Activated T-helper 1 cell treated with anti-CD3 and anti-CD28 coated beads, Interleukin-2, amount 50 U/mL, for 16 hours (primary cell): Measurements from ENCODE around the gene METRNL.

ENCODE experiments used
- DNase-seq, 2 donors: peaks; one replicate each; pipeline ENCODE4 v3.0.0-alpha.2; 2020; ENCODE audit warnings: low read depth in 1 of 2, low spot score in 1 of 2

The METRNL gene

DNA sequence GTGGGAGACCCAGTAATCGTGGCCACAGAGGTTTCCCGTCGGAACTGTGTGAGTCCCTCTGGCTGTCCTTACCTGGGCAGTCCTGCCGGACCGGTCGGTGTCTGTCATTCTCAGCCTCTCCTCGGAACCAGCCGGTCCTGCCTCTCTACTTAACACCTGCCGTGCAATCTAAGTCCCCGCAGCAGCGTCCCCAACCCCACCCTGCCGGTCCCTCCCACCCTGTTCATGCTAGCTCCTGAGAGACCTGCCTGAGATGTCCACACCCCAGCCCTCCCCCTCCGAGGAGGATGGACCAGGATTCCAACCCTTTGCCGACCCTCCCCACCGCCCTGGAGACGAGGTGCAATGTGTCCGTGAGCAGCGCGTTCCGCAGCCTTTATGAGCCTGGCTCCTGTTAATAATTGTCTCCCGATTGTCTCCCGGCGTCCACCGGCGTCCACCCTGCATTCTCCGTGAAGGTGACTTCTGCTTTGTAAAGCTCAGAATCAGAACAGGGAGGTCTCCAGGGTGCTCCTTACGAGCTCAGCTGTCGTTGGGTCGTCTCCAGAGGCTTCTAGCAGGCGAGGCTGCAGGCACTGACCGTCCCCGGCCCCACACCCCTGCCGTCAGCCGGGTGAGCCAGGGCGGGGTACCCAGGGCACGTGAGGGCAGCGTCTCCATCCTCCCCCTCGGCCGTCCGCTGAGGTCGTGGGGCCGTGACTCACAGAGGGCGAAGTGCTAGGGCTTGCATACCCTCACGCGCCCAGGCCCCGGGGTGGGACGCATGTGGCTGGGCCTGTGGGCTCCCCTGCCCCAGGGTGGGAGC, 10.1 kb downstream of the METRNL start:
- DNase-seq: no peak

DNA sequence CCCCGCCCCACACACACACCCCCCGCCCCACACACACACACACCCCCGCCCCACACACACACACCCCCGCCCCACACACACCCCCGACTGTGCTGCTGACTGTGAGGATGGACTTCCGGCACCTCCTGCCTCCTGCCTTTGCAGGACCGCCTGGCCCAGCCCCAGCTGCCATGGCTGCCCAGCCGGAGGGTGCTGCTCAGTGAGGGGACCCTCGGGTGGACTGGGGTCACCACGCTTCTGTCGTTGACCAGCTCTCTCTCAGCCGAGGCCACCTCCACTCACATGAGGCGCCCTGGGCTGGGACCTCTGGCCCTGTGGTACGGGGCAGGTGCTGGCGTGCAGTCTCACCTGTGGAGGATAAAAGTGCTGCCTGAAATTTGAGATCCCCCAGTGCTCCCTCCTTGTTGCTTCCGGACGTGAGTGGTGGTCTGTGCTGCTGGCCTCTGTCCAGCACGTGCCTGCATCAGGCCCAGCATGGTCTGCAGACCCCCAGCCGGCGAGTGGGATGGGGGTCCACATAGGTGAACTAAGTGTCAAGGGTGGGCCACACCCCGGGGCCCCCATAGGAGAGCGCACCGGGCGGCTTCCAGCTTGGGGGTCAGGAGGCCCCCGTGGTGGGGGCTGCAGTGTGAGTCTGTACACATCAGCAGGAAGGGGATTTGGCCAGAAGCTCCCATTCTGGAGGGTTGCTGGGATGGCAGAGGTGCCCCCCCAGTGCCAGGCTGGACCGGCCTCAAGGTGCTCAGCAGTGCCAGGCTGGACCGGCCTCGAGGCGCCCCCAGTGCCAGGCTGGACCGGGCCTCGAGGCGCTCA, 11.2 kb downstream of the METRNL start:
- DNase-seq: no peak

- DNase-seq: no peak
Measured at GRCh38 chr17:83091257-83092141, 12.1 kb downstream of the METRNL start.

DNA sequence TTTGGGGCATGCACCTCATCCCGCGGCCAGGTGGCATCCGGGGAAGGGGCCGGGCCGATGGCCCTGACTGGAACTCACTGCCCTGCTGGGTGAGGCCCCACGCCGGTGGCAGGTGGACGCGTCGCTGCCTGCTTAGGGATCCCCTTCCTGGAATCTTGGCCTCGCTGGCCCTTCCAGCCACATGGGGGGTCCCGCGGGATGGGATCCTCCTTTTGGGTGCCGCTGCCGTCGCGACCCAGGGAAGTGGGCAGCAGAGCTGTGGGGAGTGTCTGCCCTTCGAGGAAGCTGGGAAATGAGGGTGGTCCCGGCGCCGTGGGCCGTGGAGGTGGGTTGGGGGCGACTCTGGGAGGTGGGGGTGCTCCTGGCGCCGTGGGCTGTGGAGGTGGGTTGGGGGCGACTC, 12.8 kb downstream of the METRNL start:
- no peak for DNase-seq

DNA sequence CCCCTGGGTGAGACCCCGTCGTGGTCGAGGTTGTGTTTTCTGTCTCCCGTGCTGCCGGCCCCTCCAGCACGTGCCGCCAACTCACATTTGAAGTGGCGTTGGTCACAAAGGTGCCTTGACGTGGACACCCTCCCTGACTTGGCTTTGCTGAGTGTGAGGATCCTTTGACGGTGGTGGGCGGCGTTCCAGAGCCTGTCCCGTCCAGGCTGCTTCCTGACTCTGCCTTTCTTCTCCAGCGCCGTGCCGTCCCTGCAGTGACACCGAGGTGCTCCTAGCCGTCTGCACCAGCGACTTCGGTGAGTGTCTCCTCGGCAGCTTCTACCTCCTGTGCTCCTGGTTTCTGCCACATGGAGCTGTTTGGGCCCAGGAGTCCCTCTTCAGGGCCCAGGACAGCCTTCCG, 13.5 kb downstream of the METRNL start:
- no peak for DNase-seq

DNA sequence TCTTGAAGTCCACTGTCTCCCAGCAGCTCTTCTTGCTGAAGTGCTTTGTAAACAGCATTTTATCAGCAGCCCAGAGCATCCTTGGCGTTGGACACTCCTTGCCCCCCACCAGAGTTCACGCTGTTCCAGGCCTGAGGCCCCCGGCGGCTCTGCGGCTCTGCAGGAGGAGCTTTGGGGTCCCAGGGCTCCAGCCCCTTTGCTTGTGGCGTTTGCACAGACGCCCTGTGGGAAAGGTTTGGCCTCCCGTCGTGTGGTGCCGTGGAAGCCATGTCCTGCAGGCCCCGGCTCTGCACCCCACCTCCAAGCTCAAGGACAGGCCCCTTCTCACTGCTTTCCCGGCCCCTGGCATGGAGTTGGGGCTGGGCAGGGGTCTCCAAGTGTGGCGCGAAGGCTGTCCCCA, 14.1 kb downstream of the METRNL start:
- DNase-seq: no peak

- no peak for DNase-seq
Measured at GRCh38 chr17:83094291-83094690, 14.9 kb downstream of the METRNL start.

DNA sequence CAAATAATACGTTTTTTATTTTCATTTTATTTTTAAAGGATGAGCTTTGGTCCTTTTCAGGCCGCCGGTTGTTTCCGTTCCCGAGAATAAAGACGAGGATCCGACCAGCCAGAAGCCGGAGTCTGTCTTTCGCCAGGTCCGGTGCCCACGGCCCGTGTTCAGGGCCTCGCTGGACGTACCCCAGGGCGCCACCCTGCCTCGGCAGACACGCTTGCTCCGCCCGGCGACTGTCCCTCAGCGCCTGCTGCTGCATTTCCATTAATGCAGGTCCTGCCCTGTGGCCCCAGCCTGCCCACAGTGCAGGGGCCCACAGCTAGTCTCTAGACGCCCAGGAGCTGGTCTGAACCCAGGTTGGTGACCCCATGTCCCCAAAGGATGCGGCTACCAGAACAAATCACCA, 15.6 kb downstream of the METRNL start:
- DNase-seq: no peak

- DNase-seq: no peak
Measured at GRCh38 chr17:83096401-83097224, 17.2 kb downstream of the METRNL start.

DNA sequence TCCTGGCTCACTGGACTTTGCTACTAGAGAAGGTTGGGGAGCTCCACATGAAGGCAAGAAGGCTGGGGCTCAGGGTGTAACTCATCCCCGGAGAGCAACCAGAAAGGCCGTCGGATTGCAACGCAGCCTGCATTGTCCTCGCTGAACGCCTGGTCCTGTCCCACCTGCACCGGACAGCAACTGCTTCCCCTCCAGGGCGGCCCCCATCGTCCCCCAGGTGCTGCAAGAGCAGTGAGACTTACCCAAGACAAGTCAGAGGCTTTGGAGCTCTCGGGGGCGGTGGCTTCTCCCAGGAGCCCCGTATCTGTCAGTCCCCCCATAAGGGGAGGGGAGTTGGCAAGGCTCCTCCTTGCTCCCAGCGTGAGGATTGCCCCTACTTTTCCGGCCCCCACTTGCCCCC, 18.4 kb downstream of the METRNL start:
- no peak for DNase-seq

DNA sequence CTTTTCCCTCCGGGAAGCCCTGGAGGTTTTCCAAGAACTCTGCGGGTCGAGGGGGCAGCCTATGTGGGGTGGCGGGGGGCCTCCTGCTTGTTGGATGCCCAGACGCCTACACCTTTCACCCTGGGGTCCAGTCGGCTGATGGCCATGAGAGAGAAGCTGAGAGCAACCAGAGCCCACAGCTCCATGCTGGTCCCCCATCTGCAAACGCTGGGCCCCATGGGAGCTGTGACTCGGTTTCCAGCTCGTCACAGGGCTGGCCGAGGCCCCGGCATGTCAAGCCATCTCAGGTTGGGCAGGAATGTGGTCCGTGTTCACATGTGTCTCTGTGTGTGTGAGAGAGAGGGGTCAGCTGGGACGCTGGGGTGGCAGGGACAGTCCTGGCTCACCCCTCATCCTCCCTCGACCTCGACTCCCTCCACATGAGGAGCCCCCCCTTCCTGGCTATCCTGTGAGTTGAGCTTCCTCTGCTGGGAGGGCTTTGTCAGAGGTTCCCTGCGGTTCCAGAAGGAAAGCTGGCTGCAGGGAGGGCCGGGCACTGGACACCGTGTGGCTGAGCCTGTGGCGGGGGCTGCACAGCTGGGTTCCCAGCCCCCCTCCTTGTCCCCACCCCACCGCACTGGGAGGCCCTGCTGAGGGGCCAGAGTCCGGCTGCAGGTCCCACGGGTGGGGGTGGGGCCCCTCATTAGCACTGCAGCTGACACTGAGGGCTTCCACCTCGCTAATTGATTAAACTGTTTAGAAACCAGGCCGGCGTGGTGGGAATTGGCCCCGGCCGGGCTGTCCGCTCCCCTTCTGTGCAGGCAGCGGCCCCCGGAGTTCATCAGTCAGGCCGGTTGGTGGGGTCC, 19.1 kb downstream of the METRNL start:
- DNase-seq: no peak

DNA sequence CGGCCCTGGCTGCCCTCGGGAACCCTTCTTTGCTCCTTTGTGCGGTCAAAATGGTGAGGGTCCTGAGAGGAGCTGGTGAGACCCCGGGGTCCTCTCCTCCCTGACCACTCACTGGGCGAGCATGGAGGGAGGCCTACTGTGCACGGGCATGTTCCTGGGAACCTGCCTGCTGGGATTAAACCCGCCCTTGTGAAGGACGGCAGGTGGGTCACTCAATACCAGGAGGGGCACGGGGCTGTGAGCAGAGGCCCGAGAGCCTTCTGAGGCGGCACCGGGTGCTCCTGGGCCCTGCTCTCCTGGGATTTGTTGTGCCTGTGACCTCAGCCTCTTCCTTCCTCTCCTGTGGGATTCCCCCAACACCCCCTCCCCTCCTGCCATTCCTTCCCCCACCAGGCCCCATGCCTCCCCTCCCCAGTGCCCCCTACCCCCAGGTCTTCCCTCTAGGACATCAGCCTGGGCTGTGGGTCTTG, 19.7 kb downstream of the METRNL start:
- no peak for DNase-seq

- no peak for DNase-seq
Measured at GRCh38 chr17:83099570-83100181, 20.3 kb downstream of the METRNL start.

GRCh38 chr17:83100220-83100852, 20.9 kb downstream of the METRNL start:
- DNase-seq: no peak

- DNase-seq: no peak
Measured at GRCh38 chr17:83100853-83101391, 21.5 kb downstream of the METRNL start.

DNA sequence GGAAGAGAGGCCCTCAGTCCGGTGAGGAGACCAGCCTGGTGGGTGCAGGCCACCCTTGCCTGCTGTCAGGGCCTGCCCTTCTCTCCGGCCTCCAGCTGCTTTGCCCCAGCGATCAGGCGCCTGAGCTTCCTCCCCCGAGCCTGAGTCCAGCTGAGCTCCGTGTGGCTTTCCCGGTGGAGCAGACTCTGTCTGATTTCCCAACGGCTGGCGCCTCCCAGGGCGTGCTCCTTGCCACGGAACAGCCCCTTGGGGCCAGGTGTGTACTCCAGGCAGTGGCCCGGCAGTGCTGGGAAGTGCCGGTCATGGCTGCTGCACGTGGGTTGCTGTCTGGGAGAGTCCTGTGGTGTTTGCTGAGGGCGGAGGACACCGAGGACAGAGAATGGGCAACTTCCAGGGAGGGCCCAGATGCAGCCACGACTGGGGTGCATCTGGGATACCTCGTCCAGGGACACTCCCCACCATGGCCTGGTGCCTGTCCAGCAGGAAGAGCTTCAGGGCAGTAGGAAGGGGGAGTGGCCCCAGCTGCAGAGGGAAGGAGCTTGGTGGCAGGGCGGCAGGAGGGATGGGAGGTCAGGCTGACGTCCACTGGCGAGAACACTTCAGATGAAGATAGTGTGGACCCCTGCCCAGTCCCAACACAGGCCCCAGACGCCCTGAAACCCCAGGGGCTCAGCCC, 22.5 kb downstream of the METRNL start:
- DNase-seq: no peak

GRCh38 chr17:83103200-83103942, 24.0 kb downstream of the METRNL start:
- DNase-seq: no peak
